Activated naive CD4-positive, alpha-beta T cell treated with anti-CD3 and anti-CD28 coated beads, Interleukin-2, amount 50 U/mL, for 16 hours (primary cell): Measurements from ENCODE around the gene TM2D3.

ENCODE experiments used
- DNase-seq: peaks from one replicate; pipeline ENCODE4 v3.0.0-alpha.2; 2020

TM2D3 gene

GRCh38 chr15:101599091-101599490 is 53.1 kb downstream of the TM2D3 start:
- DNase-seq, result no peak

- no peak for DNase-seq
These were observed 54.7 kb downstream of the TM2D3 start for GRCh38 chr15:101597360-101597928.

- no peak for DNase-seq
These were observed 55.5 kb downstream of the TM2D3 start for GRCh38 chr15:101596633-101597032.
